ENCODE results near the gene PGLYRP2.
"Not testable (repeated sequence)": the region's sequence is repeated elsewhere in the genome, so short reads cannot be mapped to it uniquely, and the experiment has no call there.

The PGLYRP2 gene

DNA sequence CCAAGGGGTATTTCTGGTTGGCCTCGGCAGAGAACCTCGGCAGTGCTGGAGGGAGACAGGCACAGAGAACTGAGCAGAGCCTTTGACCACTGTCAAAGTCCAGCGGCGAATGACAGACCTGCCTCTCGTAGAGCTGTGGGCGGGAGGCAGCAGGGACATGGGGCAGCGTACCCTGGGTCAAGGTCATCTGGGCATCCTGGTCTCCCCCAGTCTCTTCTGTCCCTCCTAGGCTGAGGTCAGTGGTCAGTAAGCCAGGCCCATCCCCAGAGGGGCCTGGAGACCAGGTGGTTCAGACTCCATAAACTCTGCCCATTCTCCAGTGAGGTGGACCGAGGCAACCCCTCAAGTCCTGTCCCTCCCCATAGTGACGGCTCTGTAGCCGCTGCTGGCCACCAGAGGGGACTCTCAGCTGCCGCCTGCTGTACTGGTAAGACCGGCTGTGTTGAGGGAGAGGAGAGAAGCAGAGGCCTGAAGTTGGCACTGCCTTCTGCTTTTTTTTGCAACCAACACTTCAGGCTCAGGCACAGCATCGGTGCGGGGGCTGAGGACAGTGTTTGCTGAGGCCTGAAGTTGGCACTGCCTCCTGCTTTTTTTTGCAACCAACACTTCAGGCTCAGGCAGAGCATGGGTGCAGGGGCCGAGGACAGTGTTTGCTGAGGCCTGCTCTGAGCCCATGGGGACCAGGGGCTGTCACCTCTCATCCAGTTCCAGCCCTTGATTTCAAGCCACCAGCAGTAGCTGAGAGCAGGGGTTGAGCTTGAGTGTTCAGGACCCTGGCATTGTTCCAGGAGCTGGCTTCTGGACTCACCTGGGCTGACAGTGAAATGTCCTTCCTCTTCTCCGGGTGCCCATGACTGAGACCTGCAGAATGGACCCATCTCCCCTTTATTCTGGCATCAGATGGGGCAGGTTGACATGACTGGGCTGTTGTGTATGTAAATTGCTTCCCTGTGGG, at the start of gene PGLYRP2:
Gene PGLYRP2 (minus strand): TSS at position 111 of the 955 bp plus-strand sequence. CDS start 130 bp downstream, outside the sequence.
- no peaks in the 10 kb centered on the region for H3K36me3 ChIP-seq (ENCODE audit: control insufficient read depth in 1 of 2, insufficient read depth in 2 of 2, low read length in 2 of 2)
- no peak within 1 kb of the TSS for H3K9ac ChIP-seq (ENCODE audit: low read depth in 1 of 2, low read length in 2 of 2)
- H3K4me3 ChIP-seq (ENCODE audit: low read depth in 1 of 2, low read length in 2 of 2): no peak within 1 kb of the TSS
- no peaks in the 10 kb centered on the region for H3K4me1 ChIP-seq (ENCODE audit: control insufficient read depth in 1 of 2, insufficient read depth in 2 of 2, low read length in 2 of 2)
- no peak within 1 kb of the TSS for H3K27ac ChIP-seq (ENCODE audit: low read depth, low read length)
- no peaks in the 10 kb centered on the region for H3K9me3 ChIP-seq (ENCODE audit: control insufficient read depth in 1 of 2, low read length in 2 of 2)
- H3K27me3 ChIP-seq (ENCODE audit: control insufficient read depth in 1 of 2, insufficient read depth in 2 of 2, low read length in 2 of 2): no peaks in the 10 kb centered on the region

DNA sequence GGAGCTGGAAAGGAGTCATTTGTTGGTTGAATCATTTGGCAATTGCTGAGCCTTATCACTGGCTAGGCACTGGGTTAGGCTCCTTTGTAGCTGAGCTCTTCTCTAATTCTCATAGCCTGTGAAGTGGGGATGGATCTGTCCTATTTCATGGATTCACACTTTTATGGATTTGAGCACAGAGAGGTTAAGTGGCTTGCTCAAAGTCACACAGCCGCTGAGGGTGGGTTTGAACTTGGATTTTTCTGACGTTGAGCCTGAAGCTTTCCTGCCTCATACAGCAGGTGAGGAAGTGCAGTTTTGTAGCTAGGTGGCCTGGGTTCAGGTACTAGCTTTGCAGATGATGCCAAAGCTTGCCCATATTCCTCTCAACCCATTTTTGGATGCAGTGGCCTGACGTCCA, 48.4 kb upstream of the PGLYRP2 start:
- H3K27ac ChIP-seq (ENCODE audit: low read depth, low read length): no peak overlapping the region
- no peaks in the 10 kb centered on the region for H3K4me1 ChIP-seq (ENCODE audit: control insufficient read depth in 1 of 2, insufficient read depth in 2 of 2, low read length in 2 of 2)
- no peaks in the 10 kb centered on the region for H3K36me3 ChIP-seq (ENCODE audit: control insufficient read depth in 1 of 2, insufficient read depth in 2 of 2, low read length in 2 of 2)
- H3K27me3 ChIP-seq (ENCODE audit: control insufficient read depth in 1 of 2, insufficient read depth in 2 of 2, low read length in 2 of 2): no peaks in the 10 kb centered on the region
- H3K9ac ChIP-seq (ENCODE audit: low read depth in 1 of 2, low read length in 2 of 2): no peak overlapping the region
- H3K4me3 ChIP-seq (ENCODE audit: low read depth in 1 of 2, low read length in 2 of 2): no peak overlapping the region
- H3K9me3 ChIP-seq (ENCODE audit: control insufficient read depth in 1 of 2, low read length in 2 of 2): peaks cover 0 to 9% of the 10 kb centered on the region in 2 donors

- Histone ChIP-seq H3K9ac (ENCODE audit: low read depth in 1 of 2, low read length in 2 of 2) (no peak overlapping the region), H3K9me3 (ENCODE audit: control insufficient read depth in 1 of 2, low read length in 2 of 2) (peaks cover 0 to 9% of the 10 kb centered on the region in 2 donors), H3K36me3 (ENCODE audit: control insufficient read depth in 1 of 2, insufficient read depth in 2 of 2, low read length in 2 of 2) (no peaks in the 10 kb centered on the region), H3K4me1 (ENCODE audit: control insufficient read depth in 1 of 2, insufficient read depth in 2 of 2, low read length in 2 of 2) (no peaks in the 10 kb centered on the region), H3K27me3 (ENCODE audit: control insufficient read depth in 1 of 2, insufficient read depth in 2 of 2, low read length in 2 of 2) (no peaks in the 10 kb centered on the region), H3K27ac (ENCODE audit: low read depth, low read length) (no peak overlapping the region), H3K4me3 (ENCODE audit: low read depth in 1 of 2, low read length in 2 of 2) (no peak overlapping the region)
Measured at GRCh38 chr19:15526408-15526807, 47.1 kb upstream of the PGLYRP2 start.

DNA sequence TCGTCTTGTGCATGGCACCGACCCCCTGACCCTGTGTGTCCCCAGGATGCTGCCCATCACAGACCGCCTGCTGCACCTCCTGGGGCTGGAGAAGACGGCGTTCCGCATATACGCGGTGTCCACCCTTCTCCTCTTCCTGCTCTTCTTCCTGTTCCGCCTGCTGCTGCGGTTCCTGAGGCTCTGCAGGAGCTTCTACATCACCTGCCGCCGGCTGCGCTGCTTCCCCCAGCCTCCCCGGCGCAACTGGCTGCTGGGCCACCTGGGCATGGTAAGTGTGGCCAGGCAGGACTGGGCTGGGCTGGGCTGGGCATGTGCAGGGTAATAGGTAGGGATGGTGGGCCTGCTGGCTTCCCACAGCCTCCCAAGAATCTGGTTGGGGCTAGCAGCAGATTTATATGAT, 46.0 kb upstream of the PGLYRP2 start:
- no peaks in the 10 kb centered on the region for H3K4me1 ChIP-seq (ENCODE audit: control insufficient read depth in 1 of 2, insufficient read depth in 2 of 2, low read length in 2 of 2)
- no peak overlapping the region for H3K27ac ChIP-seq (ENCODE audit: low read depth, low read length)
- H3K36me3 ChIP-seq (ENCODE audit: control insufficient read depth in 1 of 2, insufficient read depth in 2 of 2, low read length in 2 of 2): no peaks in the 10 kb centered on the region
- peaks cover 0 to 6% of the 10 kb centered on the region in 2 donors for H3K9me3 ChIP-seq (ENCODE audit: control insufficient read depth in 1 of 2, low read length in 2 of 2)
- H3K9ac ChIP-seq (ENCODE audit: low read depth in 1 of 2, low read length in 2 of 2): no peak overlapping the region
- no peaks in the 10 kb centered on the region for H3K27me3 ChIP-seq (ENCODE audit: control insufficient read depth in 1 of 2, insufficient read depth in 2 of 2, low read length in 2 of 2)
- H3K4me3 ChIP-seq (ENCODE audit: low read depth in 1 of 2, low read length in 2 of 2): no peak overlapping the region

DNA sequence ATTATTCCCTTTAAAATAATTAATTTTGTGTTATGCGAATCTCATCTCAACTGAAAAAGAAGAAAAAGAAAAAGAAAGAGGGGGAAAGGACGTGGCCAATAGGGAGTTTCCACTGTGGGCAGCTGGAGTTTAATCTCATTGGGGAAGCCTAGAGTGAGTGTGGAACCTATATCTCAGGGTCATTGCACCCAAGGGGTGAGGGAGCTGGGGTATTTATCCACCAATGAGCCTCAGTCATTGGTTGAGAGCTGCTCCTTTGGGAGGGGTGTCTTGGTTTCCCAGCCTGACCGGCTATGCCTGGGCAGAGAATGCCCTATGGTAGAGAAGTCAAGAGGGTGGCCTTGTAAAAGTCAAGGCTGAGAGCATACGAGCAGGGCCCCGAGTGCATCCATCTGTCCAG, 45.5 kb upstream of the PGLYRP2 start:
- H3K36me3 ChIP-seq (ENCODE audit: control insufficient read depth in 1 of 2, insufficient read depth in 2 of 2, low read length in 2 of 2): no peaks in the 10 kb centered on the region
- H3K9ac ChIP-seq (ENCODE audit: low read depth in 1 of 2, low read length in 2 of 2): no peak overlapping the region
- peaks cover 0 to 1% of the 10 kb centered on the region in 2 donors for H3K9me3 ChIP-seq (ENCODE audit: control insufficient read depth in 1 of 2, low read length in 2 of 2)
- H3K4me3 ChIP-seq (ENCODE audit: low read depth in 1 of 2, low read length in 2 of 2): no peak overlapping the region
- no peaks in the 10 kb centered on the region for H3K27me3 ChIP-seq (ENCODE audit: control insufficient read depth in 1 of 2, insufficient read depth in 2 of 2, low read length in 2 of 2)
- H3K27ac ChIP-seq (ENCODE audit: low read depth, low read length): no peak overlapping the region
- H3K4me1 ChIP-seq (ENCODE audit: control insufficient read depth in 1 of 2, insufficient read depth in 2 of 2, low read length in 2 of 2): no peaks in the 10 kb centered on the region

- Histone ChIP-seq H3K4me1 (ENCODE audit: control insufficient read depth in 1 of 2, insufficient read depth in 2 of 2, low read length in 2 of 2) (peaks cover 0 to 3% of the 10 kb centered on the region in 2 donors), H3K4me3 (ENCODE audit: low read depth in 1 of 2, low read length in 2 of 2) (no peak overlapping the region), H3K36me3 (ENCODE audit: control insufficient read depth in 1 of 2, insufficient read depth in 2 of 2, low read length in 2 of 2) (no peaks in the 10 kb centered on the region), H3K27me3 (ENCODE audit: control insufficient read depth in 1 of 2, insufficient read depth in 2 of 2, low read length in 2 of 2) (no peaks in the 10 kb centered on the region), H3K9me3 (ENCODE audit: control insufficient read depth in 1 of 2, low read length in 2 of 2) (no peaks in the 10 kb centered on the region), H3K9ac (ENCODE audit: low read depth in 1 of 2, low read length in 2 of 2) (no peak overlapping the region), H3K27ac (ENCODE audit: low read depth, low read length) (no peak overlapping the region)
Measured at GRCh38 chr19:15519433-15519976, 40.2 kb upstream of the PGLYRP2 start.

DNA sequence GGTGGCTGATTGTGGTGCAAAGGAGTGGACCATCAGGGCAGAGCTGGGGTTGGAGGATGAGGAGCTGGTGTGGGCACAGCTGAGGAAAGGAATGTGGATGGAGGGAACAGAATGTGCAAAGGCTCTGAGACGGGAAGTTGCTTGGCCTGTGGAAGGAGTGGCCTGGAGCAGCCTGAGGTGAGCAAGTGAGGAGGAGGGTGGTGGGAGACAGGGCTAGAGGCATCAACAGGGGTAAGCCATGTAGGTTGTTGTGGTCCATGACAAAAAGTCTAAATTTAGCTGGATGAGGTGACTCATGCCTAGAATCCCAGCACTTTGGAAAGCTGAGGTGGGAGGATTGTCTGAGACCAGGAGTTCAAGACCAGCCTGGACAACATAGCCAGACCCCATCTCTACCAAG, 38.5 kb upstream of the PGLYRP2 start:
- no peaks in the 10 kb centered on the region for H3K27me3 ChIP-seq (ENCODE audit: control insufficient read depth in 1 of 2, insufficient read depth in 2 of 2, low read length in 2 of 2)
- H3K4me1 ChIP-seq (ENCODE audit: control insufficient read depth in 1 of 2, insufficient read depth in 2 of 2, low read length in 2 of 2): peaks cover 0 to 3% of the 10 kb centered on the region in 2 donors
- H3K36me3 ChIP-seq (ENCODE audit: control insufficient read depth in 1 of 2, insufficient read depth in 2 of 2, low read length in 2 of 2): no peaks in the 10 kb centered on the region
- no peak overlapping the region for H3K4me3 ChIP-seq (ENCODE audit: low read depth in 1 of 2, low read length in 2 of 2)
- no peak overlapping the region for H3K27ac ChIP-seq (ENCODE audit: low read depth, low read length)
- H3K9ac ChIP-seq (ENCODE audit: low read depth in 1 of 2, low read length in 2 of 2): no peak overlapping the region
- no peaks in the 10 kb centered on the region for H3K9me3 ChIP-seq (ENCODE audit: control insufficient read depth in 1 of 2, low read length in 2 of 2)

GRCh38 chr19:15516363-15516762, 37.1 kb upstream of the PGLYRP2 start:
- Histone ChIP-seq H3K27ac (ENCODE audit: low read depth, low read length) (no peak overlapping the region), H3K36me3 (ENCODE audit: control insufficient read depth in 1 of 2, insufficient read depth in 2 of 2, low read length in 2 of 2) (no peaks in the 10 kb centered on the region), H3K9ac (ENCODE audit: low read depth in 1 of 2, low read length in 2 of 2) (no peak overlapping the region), H3K4me3 (ENCODE audit: low read depth in 1 of 2, low read length in 2 of 2) (no peak overlapping the region), H3K4me1 (ENCODE audit: control insufficient read depth in 1 of 2, insufficient read depth in 2 of 2, low read length in 2 of 2) (peaks cover 0 to 3% of the 10 kb centered on the region in 2 donors), H3K9me3 (ENCODE audit: control insufficient read depth in 1 of 2, low read length in 2 of 2) (no peaks in the 10 kb centered on the region), H3K27me3 (ENCODE audit: control insufficient read depth in 1 of 2, insufficient read depth in 2 of 2, low read length in 2 of 2) (peaks cover 0 to 5% of the 10 kb centered on the region in 2 donors)

DNA sequence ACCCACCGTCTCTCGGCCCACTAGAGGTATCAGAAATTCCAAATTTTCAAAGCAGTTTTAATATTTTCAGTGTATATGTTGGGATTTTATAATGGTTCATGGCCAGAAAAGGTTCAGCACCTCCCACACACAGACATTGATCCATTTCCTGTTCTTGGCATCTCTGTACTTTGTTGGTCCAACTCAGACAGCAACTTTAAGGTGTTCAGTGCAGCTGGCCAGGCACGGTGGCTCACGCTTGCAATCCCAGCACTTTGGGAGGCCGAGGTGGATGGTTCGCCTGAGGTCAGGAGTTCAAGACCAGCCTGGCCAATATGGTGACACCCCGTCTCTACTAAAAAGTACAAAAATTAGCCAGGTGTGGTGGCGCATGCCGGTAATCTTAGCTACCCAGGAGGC, 35.9 kb upstream of the PGLYRP2 start:
- not testable (repeated sequence) for H3K4me1 ChIP-seq (ENCODE audit: control insufficient read depth in 1 of 2, insufficient read depth in 2 of 2, low read length in 2 of 2); H3K4me3 ChIP-seq (ENCODE audit: low read depth in 1 of 2, low read length in 2 of 2); H3K9ac ChIP-seq (ENCODE audit: low read depth in 1 of 2, low read length in 2 of 2); H3K36me3 ChIP-seq (ENCODE audit: control insufficient read depth in 1 of 2, insufficient read depth in 2 of 2, low read length in 2 of 2); H3K27me3 ChIP-seq (ENCODE audit: control insufficient read depth in 1 of 2, insufficient read depth in 2 of 2, low read length in 2 of 2); H3K27ac ChIP-seq (ENCODE audit: low read depth, low read length); H3K9me3 ChIP-seq (ENCODE audit: control insufficient read depth in 1 of 2, low read length in 2 of 2)

DNA sequence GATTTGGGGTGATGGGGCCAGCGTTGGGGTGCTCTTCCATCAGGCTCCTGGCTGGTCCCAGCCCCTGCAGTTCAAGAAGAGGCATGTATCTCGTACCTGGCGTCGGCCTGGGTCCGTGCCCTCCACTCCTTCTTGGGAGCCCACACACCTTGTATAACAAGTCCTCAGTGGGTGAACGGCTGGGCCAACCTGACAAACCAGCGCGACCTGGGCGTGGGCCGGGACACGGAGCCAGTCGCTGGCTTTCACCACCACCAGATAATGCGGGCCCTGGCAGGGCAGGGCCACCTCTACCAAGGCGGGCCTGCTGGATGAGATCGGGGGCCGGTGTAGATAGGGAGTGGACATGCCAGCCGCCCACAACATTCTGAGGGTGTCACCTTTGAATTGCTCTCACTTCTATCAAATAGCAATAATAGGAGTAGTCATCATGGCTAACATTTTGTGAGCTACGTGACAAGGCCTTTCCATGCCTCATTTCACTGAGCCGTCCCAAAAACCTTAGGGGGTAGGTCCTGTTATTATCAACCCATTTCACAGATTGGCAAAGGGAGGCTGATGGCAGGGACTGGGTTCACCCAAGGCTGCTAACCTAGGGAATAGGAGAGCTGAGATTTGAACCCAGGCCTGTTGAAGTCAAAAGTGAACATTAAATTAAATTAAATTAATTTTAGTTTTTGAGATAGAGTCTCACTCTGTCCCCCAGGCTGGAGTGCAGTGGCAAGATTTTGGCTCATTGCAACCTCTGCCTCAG, 32.5 kb upstream of the PGLYRP2 start:
- H3K4me3 ChIP-seq (ENCODE audit: low read depth in 1 of 2, low read length in 2 of 2): no peak overlapping the region
- no peak overlapping the region for H3K9ac ChIP-seq (ENCODE audit: low read depth in 1 of 2, low read length in 2 of 2)
- H3K9me3 ChIP-seq (ENCODE audit: control insufficient read depth in 1 of 2, low read length in 2 of 2): no peaks in the 10 kb centered on the region
- H3K27me3 ChIP-seq (ENCODE audit: control insufficient read depth in 1 of 2, insufficient read depth in 2 of 2, low read length in 2 of 2): peaks cover 25 to 28% of the 10 kb centered on the region in 2 donors
- H3K4me1 ChIP-seq (ENCODE audit: control insufficient read depth in 1 of 2, insufficient read depth in 2 of 2, low read length in 2 of 2): peaks cover 0 to 3% of the 10 kb centered on the region in 2 donors
- no peak overlapping the region for H3K27ac ChIP-seq (ENCODE audit: low read depth, low read length)
- H3K36me3 ChIP-seq (ENCODE audit: control insufficient read depth in 1 of 2, insufficient read depth in 2 of 2, low read length in 2 of 2): no peaks in the 10 kb centered on the region

Data from duodenal mucosa (tissue), 2 donors.